Neuronal stem cell (in vitro differentiated cells): ENCODE measurements around the gene PRSS33.
A peak's percentile ranks its signal among the peaks of the same experiment; 100 is the strongest.

Source experiments
- DNase-seq: peaks from one replicate; pipeline ENCODE4 v3.0.0-alpha.2; 2013; ENCODE audit warnings: low spot score
- H2AFZ ChIP-seq: one replicate; pipeline ENCODE4 v1.6.1; 2013; ENCODE audit warnings: mild to moderate bottlenecking, low read length, inconsistent platforms
- H2AK5ac ChIP-seq: 2 replicates; pipeline ENCODE4 v1.6.1; 2013; ENCODE audit warnings: low read depth, mild to moderate bottlenecking, inconsistent platforms, low read length, moderate library complexity, mixed read lengths
- H2BK120ac ChIP-seq: 2 replicates; pipeline ENCODE4 v1.6.1; 2013; ENCODE audit warnings: low read depth, mild to moderate bottlenecking, inconsistent platforms, low read length, moderate library complexity, mixed read lengths
- H2BK12ac ChIP-seq: one replicate; pipeline ENCODE4 v1.6.1; 2013; ENCODE audit warnings: low read length, inconsistent platforms
- H2BK15ac ChIP-seq: 2 replicates; pipeline ENCODE4 v1.6.1; 2013; ENCODE audit warnings: mild to moderate bottlenecking, low read length, inconsistent platforms, mixed read lengths
- H2BK5ac ChIP-seq: one replicate; pipeline ENCODE4 v1.6.1; 2013; ENCODE audit warnings: inconsistent platforms, mild to moderate bottlenecking, low read length, moderate library complexity
- H3K14ac ChIP-seq: one replicate; pipeline ENCODE4 v1.6.1; 2013; ENCODE audit warnings: low read length, inconsistent platforms
- H3K18ac ChIP-seq: 2 replicates; pipeline ENCODE4 v1.6.1; 2013; ENCODE audit warnings: low read length, inconsistent platforms
- H3K23ac ChIP-seq: 2 replicates; pipeline ENCODE4 v1.6.1; 2013; ENCODE audit warnings: low read depth, mild to moderate bottlenecking, mixed read lengths, low read length, inconsistent platforms; ENCODE audit not compliant: poor library complexity
- H3K27ac ChIP-seq: replicated peaks from 3 replicates; pipeline ENCODE4 v1.5.1; 2013; ENCODE audit warnings: low read length, inconsistent platforms
- H3K27me3 ChIP-seq, 3 experiments: 2 replicates each; pipeline ENCODE4 v1.6.1; 2013; ENCODE audit warnings: low read length in 3 of 3, mild to moderate bottlenecking in 2 of 3, inconsistent platforms in 1 of 3, low read depth in 1 of 3, mixed read lengths in 1 of 3, moderate library complexity in 1 of 3; ENCODE audit not compliant: control insufficient read depth in 3 of 3, insufficient read depth in 3 of 3
- H3K36me3 ChIP-seq, 2 donors: replicated peaks in 1 of 2; 2 replicates each; pipeline ENCODE4 v1.6.1; 2013; ENCODE audit warnings: low read length in 2 of 2; ENCODE audit not compliant: control insufficient read depth in 2 of 2, insufficient read depth in 2 of 2
- H3K4ac ChIP-seq: 2 replicates; pipeline ENCODE4 v1.6.1; 2013; ENCODE audit warnings: inconsistent platforms, mild to moderate bottlenecking, low read length, moderate library complexity
- H3K4me1 ChIP-seq, 2 donors: 1 replicate in 1 of 2; 2 replicates in 1 of 2; pipeline ENCODE4 v1.6.1; 2013; ENCODE audit warnings: low read length in 2 of 2, low read depth in 1 of 2; ENCODE audit not compliant: control insufficient read depth in 2 of 2, insufficient read depth in 1 of 2
- H3K4me2 ChIP-seq: one replicate; pipeline ENCODE4 v1.6.1; 2013; ENCODE audit warnings: mild to moderate bottlenecking, low read length, inconsistent platforms; ENCODE audit not compliant: insufficient read depth, poor library complexity, severe bottlenecking
- H3K4me3 ChIP-seq, 2 donors: 2 replicates each; pipeline ENCODE4 v1.5.1; 2013; ENCODE audit warnings: low read length in 2 of 2, mild to moderate bottlenecking in 2 of 2, inconsistent platforms in 1 of 2, moderate library complexity in 1 of 2
- H3K79me1 ChIP-seq: one replicate; pipeline ENCODE4 v1.6.1; 2013; ENCODE audit warnings: low read depth, mild to moderate bottlenecking, inconsistent platforms, low read length, moderate library complexity
- H3K9ac ChIP-seq: one replicate; pipeline ENCODE4 v1.6.1; 2013; ENCODE audit warnings: mild to moderate bottlenecking, low read depth, low read length, inconsistent platforms; ENCODE audit not compliant: poor library complexity
- H3K9me3 ChIP-seq, 2 donors: replicated peaks in 1 of 2; 2 replicates each; pipeline versions ENCODE3 to v1.6.1; 2013; ENCODE audit warnings: low read length in 2 of 2, mild to moderate bottlenecking in 2 of 2, inconsistent platforms in 1 of 2, low read depth in 1 of 2, mixed read lengths in 1 of 2, moderate library complexity in 1 of 2; ENCODE audit not compliant: control insufficient read depth in 2 of 2, insufficient read depth in 1 of 2
- H4K8ac ChIP-seq: one replicate; pipeline ENCODE4 v1.6.1; 2013; ENCODE audit warnings: low read depth, mild to moderate bottlenecking, inconsistent platforms, low read length, moderate library complexity
- H4K91ac ChIP-seq: one replicate; pipeline ENCODE4 v1.6.1; 2013; ENCODE audit warnings: low read length, low read depth, mild to moderate bottlenecking, inconsistent platforms; ENCODE audit not compliant: poor library complexity
- WGBS, 2 donors: extraction: QIAGEN DNeasy Blood & Tissue Kit; methylation state at CpG; one replicate each; pipeline ENCODE4 v1.1.7; 2013; ENCODE audit warnings: missing lambda C conversion rate in 2 of 2, mixed read lengths in 1 of 2; ENCODE audit not compliant: insufficient read length in 2 of 2, insufficient replicate concordance in 1 of 2; ENCODE audit errors: extremely low coverage in 2 of 2; 5-methylcytosine and 5-hydroxymethylcytosine counted together

PRSS33 gene

GRCh38 chr16:2761886-2762583, 25.3 kb downstream of the PRSS33 start:
- H3K23ac ChIP-seq: no peak overlapping the region
- H2AFZ ChIP-seq: no peak overlapping the region
- no peak overlapping the region for H3K9ac ChIP-seq
- H2BK120ac ChIP-seq: no peak overlapping the region
- no peak overlapping the region for H2AK5ac ChIP-seq
- H2BK12ac ChIP-seq: no peak overlapping the region
- H3K79me1 ChIP-seq: peaks cover 19% of the 10 kb centered on the region
- peaks cover 89 to 100% of the 10 kb centered on the region in 2 donors for H3K36me3 ChIP-seq
- no peak overlapping the region for H2BK15ac ChIP-seq
- H4K8ac ChIP-seq: no peak overlapping the region
- H3K4me3 ChIP-seq: peak overlapping the region in 1 of 2 donors; percentile 17
- H3K4me1 ChIP-seq: no peaks in the 10 kb centered on the region
- no peak overlapping the region for H3K27ac ChIP-seq
- H3K14ac ChIP-seq: no peak overlapping the region
- no CpG with 5 or more reads among the region's 42 CpGs for WGBS, 2 donors
- no peak overlapping the region for H3K18ac ChIP-seq
- peaks cover 31 to 57% of the 10 kb centered on the region in 2 donors for H3K9me3 ChIP-seq
- H4K91ac ChIP-seq: no peak overlapping the region
- no peak overlapping the region for H3K4ac ChIP-seq
- no peak overlapping the region for H3K4me2 ChIP-seq
- DNase-seq: no peak
- no peak overlapping the region for H2BK5ac ChIP-seq
- H3K27me3 ChIP-seq: no peaks in the 10 kb centered on the region

- no peak overlapping the region for H3K9ac ChIP-seq
- peaks cover 13% of the 10 kb centered on the region for H3K79me1 ChIP-seq
- peaks cover 88 to 100% of the 10 kb centered on the region in 2 donors for H3K36me3 ChIP-seq
- no peak overlapping the region for H2BK120ac ChIP-seq
- H3K4me2 ChIP-seq: no peak overlapping the region
- no peak overlapping the region for H3K23ac ChIP-seq
- H2AFZ ChIP-seq: no peak overlapping the region
- no peak overlapping the region for H3K18ac ChIP-seq
- H3K27ac ChIP-seq: no peak overlapping the region
- WGBS, 2 donors: no CpG with 5 or more reads among the region's 10 CpGs
- no peak overlapping the region for H3K4me3 ChIP-seq
- H3K9me3 ChIP-seq: peaks cover 31 to 57% of the 10 kb centered on the region in 2 donors
- no peak overlapping the region for H3K14ac ChIP-seq
- no peak overlapping the region for H4K8ac ChIP-seq
- H4K91ac ChIP-seq: no peak overlapping the region
- H2BK5ac ChIP-seq: no peak overlapping the region
- H3K27me3 ChIP-seq: no peaks in the 10 kb centered on the region
- H2AK5ac ChIP-seq: no peak overlapping the region
- H2BK15ac ChIP-seq: no peak overlapping the region
- H3K4me1 ChIP-seq: no peaks in the 10 kb centered on the region
- H3K4ac ChIP-seq: no peak overlapping the region
- DNase-seq: no peak
- H2BK12ac ChIP-seq: no peak overlapping the region
Measured at GRCh38 chr16:2761472-2761871, 25.9 kb downstream of the PRSS33 start.

- Histone ChIP-seq H3K4ac (no peak overlapping the region), H3K4me2 (no peak overlapping the region), H3K14ac (no peak overlapping the region), H3K18ac (no peak overlapping the region), H2BK15ac (no peak overlapping the region), H3K4me1 (peaks cover 7 to 12% of the 10 kb centered on the region in 2 donors), H3K4me3 (no peak overlapping the region), H3K9ac (no peak overlapping the region), H3K9me3 (peaks cover 14 to 24% of the 10 kb centered on the region in 2 donors), H3K27ac (no peak overlapping the region), H2BK120ac (no peak overlapping the region), H2BK12ac (no peak overlapping the region), H2AK5ac (no peak overlapping the region), H2BK5ac (no peak overlapping the region), H3K23ac (no peak overlapping the region), H2AFZ (no peak overlapping the region), H4K8ac (no peak overlapping the region), H4K91ac (no peak overlapping the region), H3K36me3 (peaks cover 51 to 90% of the 10 kb centered on the region in 2 donors), H3K79me1 (peaks cover 10% of the 10 kb centered on the region), H3K27me3 (no peaks in the 10 kb centered on the region)
- WGBS, 2 donors: no CpG with 5 or more reads among the region's 11 CpGs
- DNase-seq: no peak
Measured at GRCh38 chr16:2757344-2757743, 30.0 kb downstream of the PRSS33 start.

DNA sequence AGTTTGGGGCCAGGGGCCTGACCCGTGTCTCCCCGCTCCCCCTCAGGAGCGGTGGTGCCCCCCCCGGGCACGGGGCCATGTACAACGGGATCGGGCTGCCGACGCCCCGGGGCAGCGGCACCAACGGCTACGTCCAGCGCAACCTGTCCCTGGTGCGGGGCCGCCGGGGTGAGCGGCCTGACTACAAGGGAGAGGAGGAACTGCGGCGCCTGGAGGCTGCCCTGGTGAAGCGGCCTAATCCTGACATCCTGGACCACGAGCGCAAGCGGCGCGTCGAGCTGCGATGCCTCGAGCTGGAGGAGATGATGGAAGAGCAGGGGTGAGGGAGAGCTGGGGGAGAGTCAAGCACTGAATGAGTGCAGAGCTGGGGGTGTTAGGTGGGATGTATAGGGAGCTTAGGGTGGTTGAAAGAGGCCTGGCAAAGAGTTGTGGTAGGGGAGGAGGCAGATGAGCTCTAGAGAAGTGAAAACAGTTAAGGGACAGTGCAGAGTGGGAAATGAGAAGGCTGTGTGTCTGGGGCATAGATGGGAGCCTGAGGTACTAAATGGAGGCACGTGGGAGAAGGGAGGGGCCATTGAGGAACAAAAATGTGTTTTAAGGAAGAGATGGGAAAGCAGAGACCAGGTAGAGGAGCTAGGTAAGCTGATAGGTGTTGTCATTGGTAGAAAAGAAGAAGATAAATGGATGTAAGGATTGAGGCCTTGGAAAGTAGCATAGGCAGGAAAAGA, 30.9 kb downstream of the PRSS33 start:
- H2BK15ac ChIP-seq: no peak overlapping the region
- H2AFZ ChIP-seq: no peak overlapping the region
- no peak overlapping the region for H4K8ac ChIP-seq
- no peak overlapping the region for H2BK120ac ChIP-seq
- no peak overlapping the region for H3K9ac ChIP-seq
- no peak overlapping the region for H2AK5ac ChIP-seq
- H3K23ac ChIP-seq: no peak overlapping the region
- WGBS, 2 donors: no CpG with 5 or more reads among the region's 30 CpGs
- H3K79me1 ChIP-seq: peaks cover 6% of the 10 kb centered on the region
- H3K18ac ChIP-seq: no peak overlapping the region
- DNase-seq: no peak
- peaks cover 5 to 15% of the 10 kb centered on the region in 2 donors for H3K9me3 ChIP-seq
- H4K91ac ChIP-seq: no peak overlapping the region
- H3K4me1 ChIP-seq: peaks cover 10 to 12% of the 10 kb centered on the region in 2 donors
- H2BK5ac ChIP-seq: no peak overlapping the region
- no peak overlapping the region for H3K4me2 ChIP-seq
- H3K4ac ChIP-seq: no peak overlapping the region
- H3K14ac ChIP-seq: no peak overlapping the region
- H2BK12ac ChIP-seq: no peak overlapping the region
- no peaks in the 10 kb centered on the region for H3K27me3 ChIP-seq
- peaks cover 42 to 81% of the 10 kb centered on the region in 2 donors for H3K36me3 ChIP-seq
- no peak overlapping the region for H3K4me3 ChIP-seq
- no peak overlapping the region for H3K27ac ChIP-seq
